Psoas muscle (tissue), 8 donors: ENCODE data around the gene BRIP1. TPM values are rescaled to one million over a fixed set of nuclear protein-coding genes. Genes with fewer than 3 reads are reported as not detected.
"Not testable (repeated sequence)": the region's sequence is repeated elsewhere in the genome, so short reads cannot be mapped to it uniquely, and the experiment has no call there.

Experiments
- ATAC-seq, 4 donors: fragments of 200-7000 bp; cut with Tn5 transposase; one replicate each; pipeline ENCODE4 v1.9.1; 2020; ENCODE audit warnings: moderate library complexity in 3 of 4, mild to moderate bottlenecking in 2 of 4
- DNase-seq, 2 donors: peaks; one replicate each; pipeline ENCODE4 v3.0.0-alpha.2; 2020
- H3K27ac ChIP-seq: fragments of 200-600 bp; one replicate; pipeline ENCODE4 v1.8.0; 2022
- H3K27me3 ChIP-seq, 3 donors: fragments of 200-600 bp in 1 of 3; one replicate each; pipeline versions ENCODE4 v1.6.1 to v1.8.0; 2013 to 2022; ENCODE audit warnings: low read length in 2 of 3, mild to moderate bottlenecking in 2 of 3, moderate library complexity in 1 of 3; ENCODE audit not compliant: insufficient read depth in 3 of 3
- H3K36me3 ChIP-seq, 2 donors: fragments of 200-600 bp in 1 of 2; one replicate each; pipeline versions ENCODE4 v1.6.1 to v1.8.0; 2013 to 2022; ENCODE audit warnings: low read depth in 1 of 2, mild to moderate bottlenecking in 1 of 2, moderate library complexity in 1 of 2; ENCODE audit not compliant: insufficient read depth in 1 of 2
- H3K4me1 ChIP-seq: fragments of 200-600 bp; one replicate; pipeline ENCODE4 v1.8.0; 2022
- H3K4me3 ChIP-seq: fragments of 200-600 bp; one replicate; pipeline ENCODE4 v1.8.0; 2022; ENCODE audit warnings: mild to moderate bottlenecking
- H3K9me3 ChIP-seq: fragments of 200-600 bp; one replicate; pipeline ENCODE4 v1.8.0; 2022
- WGBS, 3 donors: extraction: QIAGEN DNeasy Blood & Tissue Kit; methylation state at CpG; one replicate each; pipeline versions ENCODE4 v1.1.6 to v1.1.7; 2013; 5-methylcytosine and 5-hydroxymethylcytosine counted together
- intact Hi-C, 2 donors: fragments of 100-400 bp; cut with DNase I; formaldehyde crosslinking; loops; one replicate each; pipeline versions ENCODE4 v1.11.0 to v1.14.2; 2022
- polyA plus RNA-seq, 3 donors: library from polyadenylated mRNA; stranded (reverse); fragments of 200-250 nt; gene quantifications; one replicate each; pipeline ENCODE4 v1.2.3, GENCODE V29; 2013
- total RNA-seq, 4 donors: library from RNA; stranded (reverse); fragmentation: NEBNext Ultra II Directional in 2 of 4; extraction: Animal tissue kit (Norgen Biotek cat#: 25700) in 2 of 4; gene quantifications; one replicate each; pipeline versions ENCODE4 v1.2.1 to v1.2.4, GENCODE V29; 2021 to 2023
- TF ChIP-seq, protein P1 (sequence below): fragments of 200-600 bp; IDR thresholded peaks from one replicate; pipeline ENCODE4 v1.8.0; 2022; ENCODE audit warnings: antibody characterized with exemption
- donor health status: healthy with polysubstance abuse.
- donor health status: DM: no; HTN: no; CAD: no; lungs with moderate emphysema.
- donor health status: Bipolar disorder and iron deficiency.
- donor health status: healthy.
- donor health status: DM: yes; HTN: yes; CAD: no.
- donor health status: DM: no; HTN: no; CAD: no.
- donor health status: DM: no; HTN: no; CAD: no.
- donor health status: DM: yes; HTN: yes; CAD: no.

The BRIP1 gene
- total and polyA plus RNA-seq, 7 donors: 0.03 to 0.40 (median 0.19) TPM; not detected in 1

DNA sequence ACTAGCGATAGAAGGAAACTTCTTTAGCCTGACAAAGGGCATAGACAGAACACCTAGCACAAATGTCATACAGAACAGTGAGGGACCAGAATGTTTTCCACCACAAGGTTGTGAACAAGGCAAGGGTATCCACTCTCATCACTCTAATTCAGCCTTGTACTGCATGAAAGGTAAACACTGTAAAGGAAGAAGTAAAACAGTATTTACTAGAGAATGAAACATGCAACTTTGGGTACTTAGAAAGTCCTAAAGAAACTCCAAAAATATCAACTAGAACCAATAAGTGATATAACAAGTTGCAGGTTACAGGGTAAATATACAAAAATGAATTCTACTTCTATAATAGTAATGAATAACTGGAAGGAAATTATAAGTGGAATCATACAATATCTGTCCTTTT is 32.2 kb downstream of the BRIP1 start:
- ATAC-seq (no peak), DNase-seq (no peak)
- intact Hi-C loops: loop anchor here in 1 of 2 donors (10.0 kb wide), 1 partner anchor 196 kb away; no protein-coding TSS in a partner anchor
- no peak overlapping the region for H3K27ac ChIP-seq
- H3K4me1 ChIP-seq: no peaks in the 10 kb centered on the region
- H3K4me3 ChIP-seq: no peak overlapping the region
- H3K27me3 ChIP-seq: no peaks in the 10 kb centered on the region
- TF ChIP-seq, protein P1, sequence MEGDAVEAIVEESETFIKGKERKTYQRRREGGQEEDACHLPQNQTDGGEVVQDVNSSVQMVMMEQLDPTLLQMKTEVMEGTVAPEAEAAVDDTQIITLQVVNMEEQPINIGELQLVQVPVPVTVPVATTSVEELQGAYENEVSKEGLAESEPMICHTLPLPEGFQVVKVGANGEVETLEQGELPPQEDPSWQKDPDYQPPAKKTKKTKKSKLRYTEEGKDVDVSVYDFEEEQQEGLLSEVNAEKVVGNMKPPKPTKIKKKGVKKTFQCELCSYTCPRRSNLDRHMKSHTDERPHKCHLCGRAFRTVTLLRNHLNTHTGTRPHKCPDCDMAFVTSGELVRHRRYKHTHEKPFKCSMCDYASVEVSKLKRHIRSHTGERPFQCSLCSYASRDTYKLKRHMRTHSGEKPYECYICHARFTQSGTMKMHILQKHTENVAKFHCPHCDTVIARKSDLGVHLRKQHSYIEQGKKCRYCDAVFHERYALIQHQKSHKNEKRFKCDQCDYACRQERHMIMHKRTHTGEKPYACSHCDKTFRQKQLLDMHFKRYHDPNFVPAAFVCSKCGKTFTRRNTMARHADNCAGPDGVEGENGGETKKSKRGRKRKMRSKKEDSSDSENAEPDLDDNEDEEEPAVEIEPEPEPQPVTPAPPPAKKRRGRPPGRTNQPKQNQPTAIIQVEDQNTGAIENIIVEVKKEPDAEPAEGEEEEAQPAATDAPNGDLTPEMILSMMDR: no peak
- H3K9me3 ChIP-seq: no peaks in the 10 kb centered on the region
- H3K36me3 ChIP-seq: no peaks in the 10 kb centered on the region
- 97 to 100% (median 98%) methylated on average over 1 of the region's 1 CpG for WGBS, 3 donors

DNA sequence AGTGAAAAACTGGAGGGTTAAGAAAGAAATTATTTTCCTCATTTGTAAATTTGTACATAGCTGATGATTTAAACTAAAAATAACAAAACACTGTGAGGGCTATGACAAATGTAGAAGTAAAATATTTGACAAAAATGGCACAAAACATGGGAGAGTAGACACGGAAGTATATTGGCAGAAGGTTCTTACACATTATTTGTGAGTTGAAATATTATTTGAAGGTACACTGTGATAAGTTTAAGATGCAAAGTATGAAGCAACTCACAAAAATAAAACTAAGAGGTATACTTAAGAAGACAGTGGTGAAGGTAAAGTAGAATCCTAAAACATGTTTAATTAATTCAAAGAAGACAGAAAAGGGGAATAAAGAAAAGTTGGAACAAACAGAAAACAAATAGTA is 34.6 kb downstream of the BRIP1 start:
- TF ChIP-seq, protein P1: no peak
- ATAC-seq (no peak), DNase-seq (no peak)
- no peaks in the 10 kb centered on the region for H3K27me3 ChIP-seq
- no peak overlapping the region for H3K4me3 ChIP-seq
- intact Hi-C loops: no loop called here
- H3K4me1 ChIP-seq: no peaks in the 10 kb centered on the region
- H3K9me3 ChIP-seq: no peaks in the 10 kb centered on the region
- WGBS, 3 donors: 92 to 95% (median 94%) methylated on average over 1 of the region's 1 CpG
- H3K27ac ChIP-seq: no peak overlapping the region
- no peaks in the 10 kb centered on the region for H3K36me3 ChIP-seq

DNA sequence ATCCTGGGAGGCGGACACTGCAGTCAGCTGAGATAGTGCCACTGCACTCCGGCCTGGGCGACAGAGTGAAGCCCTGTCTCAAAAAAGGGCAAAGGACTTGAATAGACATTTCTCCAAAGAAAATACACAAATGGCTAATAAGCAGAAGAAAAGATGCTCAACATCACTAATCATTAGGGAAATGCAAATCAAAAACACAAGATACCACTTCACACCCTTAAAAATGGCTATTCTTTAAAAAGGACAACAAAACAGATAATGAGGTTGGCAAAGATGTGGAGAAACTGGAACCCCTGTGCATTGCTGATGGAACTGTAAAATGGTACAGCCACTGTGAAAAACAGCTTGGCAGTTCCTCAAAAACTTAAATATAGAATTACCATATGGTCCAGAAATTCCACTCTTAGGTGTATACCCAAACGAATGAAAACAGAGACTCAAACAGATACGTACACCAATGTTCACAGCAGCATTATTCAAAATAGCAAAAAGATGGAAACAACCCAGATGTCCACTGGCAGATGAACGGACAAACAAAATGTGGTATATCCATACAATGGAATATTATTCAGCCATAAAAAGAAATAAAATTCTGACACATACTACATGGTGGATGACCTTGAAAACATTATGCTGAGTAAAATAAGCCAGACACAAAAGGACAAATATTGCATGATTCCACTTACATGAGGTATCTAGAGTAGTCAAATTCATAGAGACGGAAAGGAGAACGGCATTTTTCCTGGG is 35.5 kb downstream of the BRIP1 start:
- Histone ChIP-seq H3K4me3 (no peak overlapping the region), H3K27me3 (no peaks in the 10 kb centered on the region), H3K27ac (no peak overlapping the region), H3K9me3 (no peaks in the 10 kb centered on the region), H3K4me1 (no peaks in the 10 kb centered on the region), H3K36me3 (no peaks in the 10 kb centered on the region)
- TF ChIP-seq, protein P1: no peak
- 98 to 100% (median 99%) methylated on average over 8 of the region's 8 CpGs for WGBS, 3 donors
- intact Hi-C loops: no loop called here
- no peak for DNase-seq
- ATAC-seq: no peak

DNA sequence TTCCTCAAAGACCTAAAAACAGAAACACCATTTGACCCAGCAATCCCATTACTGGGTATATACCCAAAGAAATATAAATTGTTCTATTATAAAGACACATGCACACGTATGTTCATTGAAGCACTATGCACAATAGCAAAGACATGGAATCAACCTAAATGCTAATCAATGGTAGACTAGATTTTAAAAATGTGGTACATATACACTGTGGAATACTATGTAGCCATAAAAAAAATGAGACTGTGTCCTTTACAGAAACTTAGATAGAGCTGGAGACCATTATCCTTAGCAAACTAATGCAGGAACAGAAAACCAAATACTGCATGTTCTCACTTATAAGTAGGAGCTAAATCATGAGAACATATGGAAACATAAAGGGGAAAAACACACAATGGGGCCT is 36.5 kb downstream of the BRIP1 start:
- H3K27me3 ChIP-seq, ATAC-seq, H3K27ac ChIP-seq, H3K36me3 ChIP-seq, DNase-seq, H3K9me3 ChIP-seq, H3K4me3 ChIP-seq, intact Hi-C loops, H3K4me1 ChIP-seq: not testable (repeated sequence)
- WGBS, 3 donors: 97 to 100% (median 98%) methylated on average over 1 of the region's 1 CpG

DNA sequence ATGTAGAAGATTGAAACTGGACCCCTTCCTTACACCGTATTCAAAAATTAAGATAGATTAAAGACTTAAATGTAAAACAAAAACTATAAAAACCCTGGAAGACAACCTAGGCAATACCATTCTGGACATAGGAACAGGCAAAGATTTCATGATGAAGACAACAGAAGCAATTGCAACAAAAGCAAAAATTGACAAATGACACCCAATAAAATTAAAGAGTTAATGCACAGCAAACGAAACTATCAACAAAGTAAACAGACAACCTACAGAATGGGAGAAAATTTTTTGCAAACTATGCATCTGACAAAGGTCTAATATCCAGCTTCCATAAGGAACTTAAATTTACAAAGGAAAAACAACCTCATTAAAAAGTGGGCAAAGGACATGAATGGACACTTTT is 37.1 kb downstream of the BRIP1 start:
- not testable (repeated sequence) for H3K4me1 ChIP-seq, H3K36me3 ChIP-seq
- 95 to 98% (median 96%) methylated on average over 2 of the region's 2 CpGs for WGBS, 3 donors

More for the DNA sequence above, 37.1 kb downstream of the BRIP1 start:
- H3K4me3 ChIP-seq, H3K9me3 ChIP-seq, ATAC-seq, intact Hi-C loops, H3K27ac ChIP-seq, DNase-seq, H3K27me3 ChIP-seq: not testable (repeated sequence)
